Ishikawa (cell line): ENCODE results near the gene OR5H1.

Source experiments
- RAD21 ChIP-seq: IDR thresholded peaks from 2 replicates; pipeline ENCODE4 v1.6.1; 2012; ENCODE audit warnings: low read depth
- TEAD4 ChIP-seq: IDR thresholded peaks from 2 replicates; pipeline ENCODE4 v1.6.1; 2012
- USF1 ChIP-seq: IDR thresholded peaks from 2 replicates; pipeline ENCODE4 v1.6.1; 2012

GRCh38 chr3:98114264-98114663 lies 16.3 kb upstream of the OR5H1 start:
- no peak for TF ChIP-seq TEAD4
- no peak for TF ChIP-seq USF1
- TF ChIP-seq RAD21 = no peak
